HepG2 (cell line): ENCODE data around the gene TOPBP1. TPM values are rescaled to one million over a fixed set of nuclear protein-coding genes. Genes with fewer than 3 reads are reported as not detected.

Experiments
- BRF2 ChIP-seq: sonication (generic); formaldehyde crosslinking; IDR thresholded peaks from 2 replicates; pipeline ENCODE4 v1.8.1; 2022; ENCODE audit warnings: mild to moderate bottlenecking, missing genetic modification reagents
- GATAD2A ChIP-seq: IDR thresholded peaks from 2 replicates; pipeline ENCODE4 v1.6.1; 2016
- HNF4A ChIP-seq: sonication (generic); formaldehyde crosslinking; IDR thresholded peaks from 2 replicates; pipeline ENCODE4 v1.4.0; 2020; ENCODE audit warnings: missing genetic modification reagents
- IKZF1 ChIP-seq: fragments of 450-650 bp; IDR thresholded peaks from 2 replicates; pipeline ENCODE4 v1.7.1; 2016
- KDM4B ChIP-seq: sonication (generic); formaldehyde crosslinking; IDR thresholded peaks from 2 replicates; pipeline ENCODE4 v1.4.0; 2020; ENCODE audit warnings: missing genetic modification reagents
- MYNN ChIP-seq: sonication (generic); formaldehyde crosslinking; IDR thresholded peaks from 2 replicates; pipeline ENCODE4 v1.4.0; 2020; ENCODE audit warnings: mild to moderate bottlenecking, low read depth, missing genetic modification reagents
- NRL ChIP-seq: sonication (generic); formaldehyde crosslinking; IDR thresholded peaks from 2 replicates; pipeline ENCODE4 v1.5.0; 2020; ENCODE audit warnings: missing genetic modification reagents, mild to moderate bottlenecking, moderate library complexity, borderline replicate concordance
- PLRG1 ChIP-seq: fragments of 450-650 bp; conservative IDR thresholded peaks from 2 replicates; pipeline ENCODE4 v1.6.1; 2016
- PRMT3 ChIP-seq: sonication (generic); formaldehyde crosslinking; IDR thresholded peaks from 2 replicates; pipeline ENCODE4 v1.8.1; 2022; ENCODE audit warnings: low read depth, mild to moderate bottlenecking, moderate library complexity, missing genetic modification reagents, borderline replicate concordance
- PRPF4 ChIP-seq: fragments of 200-400 bp; formaldehyde crosslinking; IDR thresholded peaks from 2 replicates; pipeline ENCODE4 v1.6.1; 2016; ENCODE audit warnings: low read length, low read depth; ENCODE audit not compliant: poor library complexity, severe bottlenecking
- SIX1 ChIP-seq: sonication (generic); formaldehyde crosslinking; IDR thresholded peaks from 2 replicates; pipeline ENCODE4 v1.4.0; 2020; ENCODE audit warnings: missing genetic modification reagents, borderline replicate concordance
- SMYD3 ChIP-seq: sonication (generic); formaldehyde crosslinking; IDR thresholded peaks from 2 replicates; pipeline ENCODE4 v1.8.1; 2023; ENCODE audit warnings: mild to moderate bottlenecking, missing genetic modification reagents
- ZKSCAN5 ChIP-seq: sonication (generic); formaldehyde crosslinking; IDR thresholded peaks from 2 replicates; pipeline ENCODE4 v1.5.1; 2020; ENCODE audit warnings: mild to moderate bottlenecking, missing genetic modification reagents
- ZMYM4 ChIP-seq: sonication (generic); formaldehyde crosslinking; IDR thresholded peaks from 2 replicates; pipeline ENCODE4 v1.8.1; 2023; ENCODE audit warnings: mild to moderate bottlenecking, missing genetic modification reagents
- ZNF33B ChIP-seq: sonication (generic); formaldehyde crosslinking; IDR thresholded peaks from 2 replicates; pipeline ENCODE4 v1.5.1; 2020; ENCODE audit warnings: mild to moderate bottlenecking, missing genetic modification reagents
- ZNF580 ChIP-seq: IDR thresholded peaks from 2 replicates; pipeline ENCODE4 v1.6.1; 2016; ENCODE audit warnings: low read depth, borderline replicate concordance
- ZNF776 ChIP-seq: sonication (generic); formaldehyde crosslinking; IDR thresholded peaks from 2 replicates; pipeline ENCODE4 v1.4.0; 2020; ENCODE audit warnings: mild to moderate bottlenecking, missing genetic modification reagents
- ZNF790 ChIP-seq: sonication (generic); formaldehyde crosslinking; IDR thresholded peaks from 2 replicates; pipeline ENCODE4 v1.8.0; 2022; ENCODE audit warnings: missing genetic modification reagents, mild to moderate bottlenecking, borderline replicate concordance
- polyA plus RNA-seq, 8 experiments: library from polyadenylated mRNA; depleted of rRNA in 3 of 8; stranded (reverse) in 7 of 8; unstranded in 1 of 8; fragments of >200 nt; fragmentation: Illumina TruSeq in 4 of 8; extraction: Trizol in 4 of 8; gene quantifications; 2 replicates each; pipeline versions ENCODE4 v1.2.1 to v1.2.3, GENCODE V29; 2011 to 2016; ENCODE audit warnings: low read depth in 4 of 8, missing spikeins in 1 of 8, mixed read lengths in 1 of 8; ENCODE audit not compliant: insufficient read depth in 1 of 8
- total RNA-seq, 5 experiments: library from RNA; depleted of rRNA; stranded (reverse); fragments of >200 nt; fragmentation: Illumina TruSeq; extraction: Trizol; gene quantifications; 2 replicates each; pipeline ENCODE4 v1.2.3, GENCODE V29; 2016; ENCODE audit warnings: low read depth in 1 of 5
- TF ChIP-seq, protein P1 (sequence below): sonication (generic); formaldehyde crosslinking; IDR thresholded peaks from 2 replicates; pipeline ENCODE4 v1.4.0; 2020; ENCODE audit warnings: missing genetic modification reagents, borderline replicate concordance
- TF ChIP-seq, protein P2 (sequence below): IDR thresholded peaks from 2 replicates; pipeline ENCODE4 v1.6.1; 2016; ENCODE audit warnings: missing compliant biosample characterization, missing genetic modification reagents, borderline replicate concordance
- TF ChIP-seq, protein P3 (sequence below): sonication (generic); formaldehyde crosslinking; IDR thresholded peaks from 2 replicates; pipeline ENCODE4 v1.4.0; 2020; ENCODE audit warnings: missing genetic modification reagents, mild to moderate bottlenecking, borderline replicate concordance

Gene TOPBP1
- total and polyA plus RNA-seq, 2 of the 13 experiments (the other 11 are each of a cell fraction or from before 2014, with no cell fraction given), result 24.3 to 42.9 TPM

DNA sequence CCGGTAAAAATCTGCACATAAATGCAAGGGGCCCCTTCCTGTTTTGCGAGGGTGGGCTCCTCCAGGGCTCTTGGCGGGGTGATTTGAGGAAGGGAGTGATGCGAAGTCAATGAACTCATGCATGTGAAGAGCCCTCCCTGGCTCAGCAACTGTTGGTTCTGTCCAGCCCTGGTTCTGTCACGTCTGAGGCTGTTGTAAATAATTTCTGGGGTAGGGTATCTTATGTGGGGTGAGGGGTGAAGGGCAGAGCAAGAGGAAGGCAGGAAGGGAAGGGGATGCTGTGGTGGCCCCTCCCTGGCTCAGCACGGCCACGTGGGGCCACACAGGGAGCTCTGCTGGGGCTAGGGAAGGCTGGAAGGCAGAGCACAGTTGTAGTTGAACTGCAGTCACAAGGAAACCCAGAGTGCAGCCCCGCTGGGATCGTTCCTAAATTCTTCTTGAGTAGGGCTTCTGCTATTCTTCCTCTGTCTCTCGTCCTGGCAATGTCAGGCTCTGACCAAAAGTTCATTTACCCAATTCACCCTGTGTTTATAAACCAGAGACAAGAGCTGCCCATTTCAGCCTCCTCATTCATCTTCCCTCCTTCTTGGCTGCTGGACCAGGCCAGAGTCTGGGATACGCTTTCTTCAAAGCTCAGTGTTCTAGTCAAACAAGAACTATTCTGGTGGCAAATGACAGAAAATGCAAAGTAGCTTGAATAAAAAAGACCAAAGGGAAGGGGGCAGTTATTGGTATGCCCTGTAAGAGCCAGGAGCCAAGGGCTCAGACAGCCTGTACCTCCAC, 14.8 kb upstream of the TOPBP1 start (continued):
- no peak for TF ChIP-seq ZNF580 (CRISPR knock-in tag)
- TF ChIP-seq ZKSCAN5 (CRISPR knock-in tag), result no peak
- TF ChIP-seq SIX1, result no peak
- 0 out of 2 replicates have a peak, but pooled peaks have one; percentile 56 for TF ChIP-seq SMYD3 (CRISPR knock-in tag)
- TF ChIP-seq GATAD2A, result no peak
- TF ChIP-seq ZNF33B (CRISPR knock-in tag), result no peak
- TF ChIP-seq ZNF790 (CRISPR knock-in tag), result no peak; the same call in 1 of the 2 replicates
- no peak for TF ChIP-seq PRMT3
- no peak for TF ChIP-seq PRPF4
- no peak for TF ChIP-seq BRF2 (CRISPR knock-in tag)
- no peak for TF ChIP-seq NRL (CRISPR knock-in tag)
- TF ChIP-seq HNF4A (CRISPR knock-in tag), result peak; percentile 6; the same call in 1 of the 2 replicates
- no peak for TF ChIP-seq KDM4B
- TF ChIP-seq PLRG1, result no peak
- TF ChIP-seq, protein P1, sequence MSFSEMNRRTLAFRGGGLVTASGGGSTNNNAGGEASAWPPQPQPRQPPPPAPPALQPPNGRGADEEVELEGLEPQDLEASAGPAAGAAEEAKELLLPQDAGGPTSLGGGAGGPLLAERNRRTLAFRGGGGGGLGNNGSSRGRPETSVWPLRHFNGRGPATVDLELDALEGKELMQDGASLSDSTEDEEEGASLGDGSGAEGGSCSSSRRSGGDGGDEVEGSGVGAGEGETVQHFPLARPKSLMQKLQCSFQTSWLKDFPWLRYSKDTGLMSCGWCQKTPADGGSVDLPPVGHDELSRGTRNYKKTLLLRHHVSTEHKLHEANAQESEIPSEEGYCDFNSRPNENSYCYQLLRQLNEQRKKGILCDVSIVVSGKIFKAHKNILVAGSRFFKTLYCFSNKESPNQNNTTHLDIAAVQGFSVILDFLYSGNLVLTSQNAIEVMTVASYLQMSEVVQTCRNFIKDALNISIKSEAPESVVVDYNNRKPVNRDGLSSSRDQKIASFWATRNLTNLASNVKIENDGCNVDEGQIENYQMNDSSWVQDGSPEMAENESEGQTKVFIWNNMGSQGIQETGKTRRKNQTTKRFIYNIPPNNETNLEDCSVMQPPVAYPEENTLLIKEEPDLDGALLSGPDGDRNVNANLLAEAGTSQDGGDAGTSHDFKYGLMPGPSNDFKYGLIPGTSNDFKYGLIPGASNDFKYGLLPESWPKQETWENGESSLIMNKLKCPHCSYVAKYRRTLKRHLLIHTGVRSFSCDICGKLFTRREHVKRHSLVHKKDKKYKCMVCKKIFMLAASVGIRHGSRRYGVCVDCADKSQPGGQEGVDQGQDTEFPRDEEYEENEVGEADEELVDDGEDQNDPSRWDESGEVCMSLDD (CRISPR knock-in tag), result no peak
- TF ChIP-seq, protein P2, sequence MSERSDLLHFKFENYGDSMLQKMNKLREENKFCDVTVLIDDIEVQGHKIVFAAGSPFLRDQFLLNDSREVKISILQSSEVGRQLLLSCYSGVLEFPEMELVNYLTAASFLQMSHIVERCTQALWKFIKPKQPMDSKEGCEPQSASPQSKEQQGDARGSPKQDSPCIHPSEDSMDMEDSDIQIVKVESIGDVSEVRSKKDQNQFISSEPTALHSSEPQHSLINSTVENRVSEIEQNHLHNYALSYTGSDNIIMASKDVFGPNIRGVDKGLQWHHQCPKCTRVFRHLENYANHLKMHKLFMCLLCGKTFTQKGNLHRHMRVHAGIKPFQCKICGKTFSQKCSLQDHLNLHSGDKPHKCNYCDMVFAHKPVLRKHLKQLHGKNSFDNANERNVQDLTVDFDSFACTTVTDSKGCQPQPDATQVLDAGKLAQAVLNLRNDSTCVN (CRISPR knock-in tag), result no peak
- TF ChIP-seq IKZF1, result no peak
- TF ChIP-seq, protein P3, sequence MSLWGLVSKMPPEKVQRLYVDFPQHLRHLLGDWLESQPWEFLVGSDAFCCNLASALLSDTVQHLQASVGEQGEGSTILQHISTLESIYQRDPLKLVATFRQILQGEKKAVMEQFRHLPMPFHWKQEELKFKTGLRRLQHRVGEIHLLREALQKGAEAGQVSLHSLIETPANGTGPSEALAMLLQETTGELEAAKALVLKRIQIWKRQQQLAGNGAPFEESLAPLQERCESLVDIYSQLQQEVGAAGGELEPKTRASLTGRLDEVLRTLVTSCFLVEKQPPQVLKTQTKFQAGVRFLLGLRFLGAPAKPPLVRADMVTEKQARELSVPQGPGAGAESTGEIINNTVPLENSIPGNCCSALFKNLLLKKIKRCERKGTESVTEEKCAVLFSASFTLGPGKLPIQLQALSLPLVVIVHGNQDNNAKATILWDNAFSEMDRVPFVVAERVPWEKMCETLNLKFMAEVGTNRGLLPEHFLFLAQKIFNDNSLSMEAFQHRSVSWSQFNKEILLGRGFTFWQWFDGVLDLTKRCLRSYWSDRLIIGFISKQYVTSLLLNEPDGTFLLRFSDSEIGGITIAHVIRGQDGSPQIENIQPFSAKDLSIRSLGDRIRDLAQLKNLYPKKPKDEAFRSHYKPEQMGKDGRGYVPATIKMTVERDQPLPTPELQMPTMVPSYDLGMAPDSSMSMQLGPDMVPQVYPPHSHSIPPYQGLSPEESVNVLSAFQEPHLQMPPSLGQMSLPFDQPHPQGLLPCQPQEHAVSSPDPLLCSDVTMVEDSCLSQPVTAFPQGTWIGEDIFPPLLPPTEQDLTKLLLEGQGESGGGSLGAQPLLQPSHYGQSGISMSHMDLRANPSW (CRISPR knock-in tag), result no peak
- no peak for TF ChIP-seq ZMYM4 (CRISPR knock-in tag)
- no peak for TF ChIP-seq ZNF776 (CRISPR knock-in tag)
- no peak for TF ChIP-seq MYNN (CRISPR knock-in tag)
